Caco-2 (cell line): ENCODE data around the gene HTRA3. TPM values are rescaled to one million over a fixed set of nuclear protein-coding genes. Genes with fewer than 3 reads are reported as not detected.
"Not testable (repeated sequence)": the region's sequence is repeated elsewhere in the genome, so short reads cannot be mapped to it uniquely, and the experiment has no call there.

Source experiments
- BruUV-seq: library from RNA; stranded (reverse); fragments of 400-500 nt; replicated peaks from 2 replicates; lab custom pipeline; 2021; lab: Mats Ljungman, UMichigan
- CTCF ChIA-PET: fragments of 300-600 bp; sonication (Branson Sonifier 250); formaldehyde crosslinking; loops from one replicate; lab custom pipeline; 2022; ENCODE audit warnings: antibody characterized with exemption; lab: Charles Lee
- POLR2A ChIA-PET: fragments of 300-600 bp; sonication (Branson Sonifier 250); formaldehyde crosslinking; loops from one replicate; lab custom pipeline; 2022; ENCODE audit warnings: antibody characterized with exemption; lab: Charles Lee
- DNase-seq, 2 experiments: peaks; one replicate each; pipeline versions ENCODE4 v3.0.0 to v3.0.0-alpha.2; 2020 to 2022
- H3K27me3 ChIP-seq: replicated peaks from 2 replicates; pipeline ENCODE4 v1.6.0; 2011; ENCODE audit warnings: low read length; ENCODE audit not compliant: control insufficient read depth, insufficient read depth
- H3K36me3 ChIP-seq: 2 replicates; pipeline ENCODE4 v1.5.1; 2011; ENCODE audit warnings: low read length; ENCODE audit not compliant: control insufficient read depth, insufficient read depth
- H3K4me1 ChIP-seq: fragments of 250-450 bp; sonication (Bioruptor Pico); 2 replicates; pipeline ENCODE4 v1.5.1; 2020; ENCODE audit warnings: mild to moderate bottlenecking
- H3K4me3 ChIP-seq: 2 replicates; pipeline ENCODE4 v1.5.1; 2011; ENCODE audit warnings: low read depth, mild to moderate bottlenecking, control low read depth, low read length
- H3K9me3 ChIP-seq: fragments of 250-450 bp; sonication (Bioruptor Pico); 2 replicates; pipeline ENCODE4 v1.5.1; 2020; ENCODE audit warnings: mild to moderate bottlenecking, moderate library complexity
- H3K27ac Mint-ChIP-seq: one replicate; pipeline ENCODE4 v1.8.0; 2022; ENCODE audit warnings: mixed read lengths; ENCODE audit not compliant: unreplicated experiment
- H3K27me3 Mint-ChIP-seq: one replicate; pipeline ENCODE4 v1.8.0; 2022; ENCODE audit warnings: mixed read lengths; ENCODE audit not compliant: insufficient read depth, unreplicated experiment
- H3K36me3 Mint-ChIP-seq: one replicate; pipeline ENCODE4 v1.8.0; 2022; ENCODE audit warnings: mild to moderate bottlenecking, mixed read lengths; ENCODE audit not compliant: insufficient read depth, unreplicated experiment
- H3K4me1 Mint-ChIP-seq: one replicate; pipeline ENCODE4 v1.8.0; 2022; ENCODE audit warnings: low read depth, mixed read lengths; ENCODE audit not compliant: unreplicated experiment
- H3K4me3 Mint-ChIP-seq: one replicate; pipeline ENCODE4 v1.8.0; 2022; ENCODE audit warnings: mild to moderate bottlenecking, moderate library complexity, mixed read lengths; ENCODE audit not compliant: unreplicated experiment
- H3K9me3 Mint-ChIP-seq: one replicate; pipeline ENCODE4 v1.8.0; 2022; ENCODE audit warnings: mixed read lengths; ENCODE audit not compliant: unreplicated experiment
- intact Hi-C: fragments of 100-400 bp; cut with micrococcal nuclease; formaldehyde crosslinking; loops from one replicate; pipeline ENCODE4 v1.10.0; 2022; ENCODE audit not compliant: unreplicated experiment
- total RNA-seq: library from RNA; stranded (reverse); gene quantifications from 2 replicates; pipeline ENCODE4 v1.2.3, GENCODE V29; 2022
- TF ChIP-seq, protein P1 (sequence below), 2 experiments: fragments of 200-600 bp in 1 of 2; IDR thresholded peaks; 1 replicate in 1 of 2; 2 replicates in 1 of 2; pipeline versions ENCODE4 v1.5.1 to v1.8.0; 2011 to 2022; ENCODE audit warnings: antibody characterized with exemption in 1 of 2, control low read depth in 1 of 2, inconsistent platforms in 1 of 2, low read depth in 1 of 2, low read length in 1 of 2, mild to moderate bottlenecking in 1 of 2, moderate library complexity in 1 of 2; ENCODE audit not compliant: insufficient read depth in 1 of 2, severe bottlenecking in 1 of 2, unreplicated experiment in 1 of 2

HTRA3 gene
- total RNA-seq, 1 experiment from 2014 or later, result 0.66 TPM

DNA sequence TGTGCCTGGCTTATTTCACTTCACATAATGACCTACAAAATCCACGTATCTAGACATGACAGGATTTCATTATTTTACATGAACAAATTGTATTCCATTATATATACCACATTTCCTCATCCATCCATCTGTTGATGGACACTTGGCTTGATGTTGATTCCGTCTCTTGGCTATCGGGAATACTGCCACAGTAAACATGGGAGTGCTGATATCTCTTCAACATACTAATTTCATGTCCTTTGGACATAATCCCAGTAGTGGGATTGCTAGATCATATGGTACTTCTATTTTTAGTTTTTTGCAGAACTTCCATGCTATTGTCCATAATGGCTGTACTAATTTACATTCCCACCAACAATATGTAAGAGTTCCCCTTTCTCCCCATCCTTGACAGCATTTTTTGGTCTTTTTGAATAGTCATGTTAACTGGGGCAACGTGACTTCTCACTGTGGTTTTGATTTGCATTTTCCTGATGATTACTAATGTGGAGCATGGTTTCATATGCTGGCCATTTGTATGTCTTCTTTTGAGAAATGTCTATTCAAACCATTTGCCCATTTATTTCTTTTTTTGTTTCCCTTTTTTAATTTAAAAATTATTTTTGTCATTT, 68.9 kb downstream of the HTRA3 start:
- Mint-ChIP-seq H3K4me3 (no peak overlapping the region), H3K9me3 (peaks cover 15% of the 10 kb centered on the region), H3K27ac (no peak overlapping the region), H3K4me1 (peaks cover 7% of the 10 kb centered on the region), H3K27me3 (no peaks in the 10 kb centered on the region), H3K36me3 (no peaks in the 10 kb centered on the region)
- no peaks in the 10 kb centered on the region for H3K4me1 ChIP-seq
- no TSS peak for BruUV-seq
- ChIA-PET POLR2A (no interaction called here), CTCF (no interaction called here)
- TF ChIP-seq, protein P1, sequence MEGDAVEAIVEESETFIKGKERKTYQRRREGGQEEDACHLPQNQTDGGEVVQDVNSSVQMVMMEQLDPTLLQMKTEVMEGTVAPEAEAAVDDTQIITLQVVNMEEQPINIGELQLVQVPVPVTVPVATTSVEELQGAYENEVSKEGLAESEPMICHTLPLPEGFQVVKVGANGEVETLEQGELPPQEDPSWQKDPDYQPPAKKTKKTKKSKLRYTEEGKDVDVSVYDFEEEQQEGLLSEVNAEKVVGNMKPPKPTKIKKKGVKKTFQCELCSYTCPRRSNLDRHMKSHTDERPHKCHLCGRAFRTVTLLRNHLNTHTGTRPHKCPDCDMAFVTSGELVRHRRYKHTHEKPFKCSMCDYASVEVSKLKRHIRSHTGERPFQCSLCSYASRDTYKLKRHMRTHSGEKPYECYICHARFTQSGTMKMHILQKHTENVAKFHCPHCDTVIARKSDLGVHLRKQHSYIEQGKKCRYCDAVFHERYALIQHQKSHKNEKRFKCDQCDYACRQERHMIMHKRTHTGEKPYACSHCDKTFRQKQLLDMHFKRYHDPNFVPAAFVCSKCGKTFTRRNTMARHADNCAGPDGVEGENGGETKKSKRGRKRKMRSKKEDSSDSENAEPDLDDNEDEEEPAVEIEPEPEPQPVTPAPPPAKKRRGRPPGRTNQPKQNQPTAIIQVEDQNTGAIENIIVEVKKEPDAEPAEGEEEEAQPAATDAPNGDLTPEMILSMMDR (IDR thresholded peaks at IDR 0.05; ENCODE audit: insufficient read depth in 1 of 2, low read depth in 1 of 2, low read length in 1 of 2, severe bottlenecking in 1 of 2, unreplicated experiment in 1 of 2), result no peak
- H3K36me3 ChIP-seq, result no peaks in the 10 kb centered on the region
- H3K9me3 ChIP-seq, result no peaks in the 10 kb centered on the region
- no peaks in the 10 kb centered on the region for H3K27me3 ChIP-seq
- H3K4me3 ChIP-seq, result no peak overlapping the region
- intact Hi-C loops, result no loop called here
- DNase-seq, result no peak

DNA sequence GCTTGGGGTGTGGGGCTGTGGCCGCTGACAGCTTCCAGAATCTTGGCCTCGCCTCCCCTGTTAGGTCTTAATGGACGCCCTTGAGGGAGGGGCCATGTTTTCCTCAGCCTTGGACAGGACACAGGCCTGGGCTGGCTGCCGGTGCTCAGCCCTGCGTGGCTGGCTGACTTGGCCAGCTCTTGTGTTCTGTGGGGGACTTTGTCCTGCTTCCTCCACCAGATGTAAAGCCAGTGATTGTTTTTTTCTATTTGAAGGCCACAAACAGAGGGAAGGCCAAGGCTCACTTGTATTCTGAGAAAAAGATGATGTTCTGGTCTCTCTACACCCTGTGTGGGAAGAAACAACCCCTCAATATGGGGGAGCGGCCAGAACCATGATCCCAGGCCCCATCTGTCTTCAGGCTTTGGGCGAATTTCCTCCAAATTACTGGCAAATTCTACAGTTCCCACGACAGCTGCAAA, 71.3 kb downstream of the HTRA3 start:
- no peak overlapping the region for H3K4me3 ChIP-seq
- no peak for DNase-seq
- no peaks in the 10 kb centered on the region for H3K4me1 ChIP-seq
- H3K27me3 ChIP-seq, result no peaks in the 10 kb centered on the region
- Mint-ChIP-seq H3K4me3 (no peak overlapping the region), H3K9me3 (peaks cover 7% of the 10 kb centered on the region), H3K4me1 (peaks cover 7% of the 10 kb centered on the region), H3K36me3 (no peaks in the 10 kb centered on the region), H3K27me3 (no peaks in the 10 kb centered on the region), H3K27ac (no peak overlapping the region)
- ChIA-PET CTCF (no interaction called here), POLR2A (no interaction called here)
- H3K36me3 ChIP-seq, result no peaks in the 10 kb centered on the region
- no peaks in the 10 kb centered on the region for H3K9me3 ChIP-seq
- TF ChIP-seq, protein P1 (IDR thresholded peaks at IDR 0.05; ENCODE audit: insufficient read depth in 1 of 2, low read depth in 1 of 2, low read length in 1 of 2, severe bottlenecking in 1 of 2, unreplicated experiment in 1 of 2), result no peak
- intact Hi-C loops, result no loop called here
- BruUV-seq, result no TSS peak

DNA sequence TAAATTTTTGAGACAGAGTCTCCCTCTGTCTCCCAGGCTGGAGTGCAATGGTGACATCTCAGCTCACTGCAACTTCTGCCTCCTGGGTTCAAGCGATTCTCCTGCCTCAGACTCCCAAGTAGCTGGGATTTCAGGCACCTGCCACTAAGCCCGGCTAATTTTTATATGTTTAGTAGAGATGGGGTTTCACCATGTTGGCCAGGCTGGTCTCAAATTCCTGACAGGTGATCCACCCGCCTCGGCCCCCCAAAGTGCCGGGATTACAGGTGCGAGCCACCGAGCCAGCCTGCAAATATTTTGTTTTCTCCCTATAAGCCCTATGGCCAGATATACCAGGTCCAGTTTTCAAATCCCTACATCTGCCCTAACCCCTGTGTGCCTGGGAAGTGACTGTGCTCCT, 71.7 kb downstream of the HTRA3 start:
- POLR2A ChIA-PET, intact Hi-C loops, H3K27ac Mint-ChIP-seq, H3K4me1 ChIP-seq, BruUV-seq, H3K36me3 ChIP-seq, H3K9me3 ChIP-seq, DNase-seq, H3K4me3 ChIP-seq, H3K4me3 Mint-ChIP-seq, H3K36me3 Mint-ChIP-seq, CTCF ChIA-PET, H3K9me3 Mint-ChIP-seq, H3K4me1 Mint-ChIP-seq, H3K27me3 ChIP-seq, H3K27me3 Mint-ChIP-seq: not testable (repeated sequence)
